ENCODE measurements around the gene GLOD4.

- TF ChIP-seq CTCF (IDR thresholded peaks at IDR 0.05; ENCODE audit: insufficient read depth, low read length) (no peak), POLR2AphosphoS5 (IDR thresholded peaks at IDR 0.05; ENCODE audit: low read depth) (no peak), REST (IDR thresholded peaks at IDR 0.05; ENCODE audit: insufficient replicate concordance, low read depth) (no peak), SPI1 (IDR thresholded peaks at IDR 0.05; ENCODE audit: borderline replicate concordance, low read depth) (no peak)
Measured at GRCh38 chr17:830950-831349, 48.9 kb upstream of the GLOD4 start.
